ENCODE results near the gene PPFIA2. TPM values are rescaled to one million over a fixed set of nuclear protein-coding genes. Genes with fewer than 3 reads are reported as not detected.
"Not testable (repeated sequence)": the region's sequence is repeated elsewhere in the genome, so short reads cannot be mapped to it uniquely, and the experiment has no call there.

PPFIA2 gene
- total RNA-seq, 1 donor from 2014 or later: not detected

DNA sequence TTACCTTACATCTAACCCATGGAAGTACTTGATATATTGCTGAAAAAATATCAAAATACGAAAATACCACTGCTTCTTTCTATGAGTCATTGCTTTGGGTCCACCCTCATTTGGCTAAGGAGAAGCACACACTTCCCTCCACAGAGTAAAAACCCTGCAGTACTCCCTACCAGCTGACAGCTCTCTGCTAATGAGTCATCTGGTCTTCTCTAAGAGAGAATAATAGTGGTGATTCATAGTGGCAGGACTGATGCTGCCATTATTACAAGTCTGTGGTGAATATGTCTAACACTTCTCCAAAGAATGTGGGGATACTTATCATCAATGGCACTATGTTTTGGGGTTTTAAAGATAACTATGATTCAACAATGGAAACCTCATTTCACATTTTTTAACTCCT, 90.7 kb downstream of the PPFIA2 start:
- peak in 1 of 2 donors; percentile 39 for DNase-seq (ENCODE audit: low read depth in 2 of 2)

DNA sequence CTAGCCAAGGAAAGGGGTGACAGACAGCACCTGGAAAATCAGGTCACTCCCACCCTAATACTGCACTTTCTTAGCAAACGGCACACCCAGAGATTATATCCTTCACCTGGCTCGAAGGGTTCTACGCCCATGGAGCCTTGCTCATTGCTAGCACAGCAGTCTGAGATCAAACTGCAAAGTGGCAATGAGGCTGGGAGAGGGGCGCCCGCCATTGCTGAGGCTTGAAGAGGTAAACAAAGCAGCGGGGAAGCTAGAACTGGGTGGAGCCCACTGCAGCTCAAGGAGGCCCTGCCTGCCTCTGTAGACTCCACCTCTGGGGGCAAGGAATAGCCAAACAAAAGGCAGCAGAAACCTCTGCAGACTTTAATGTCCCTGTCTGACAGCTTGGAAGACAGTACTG, 99.8 kb downstream of the PPFIA2 start:
- not testable (repeated sequence) for DNase-seq (ENCODE audit: low read depth in 2 of 2)

DNA sequence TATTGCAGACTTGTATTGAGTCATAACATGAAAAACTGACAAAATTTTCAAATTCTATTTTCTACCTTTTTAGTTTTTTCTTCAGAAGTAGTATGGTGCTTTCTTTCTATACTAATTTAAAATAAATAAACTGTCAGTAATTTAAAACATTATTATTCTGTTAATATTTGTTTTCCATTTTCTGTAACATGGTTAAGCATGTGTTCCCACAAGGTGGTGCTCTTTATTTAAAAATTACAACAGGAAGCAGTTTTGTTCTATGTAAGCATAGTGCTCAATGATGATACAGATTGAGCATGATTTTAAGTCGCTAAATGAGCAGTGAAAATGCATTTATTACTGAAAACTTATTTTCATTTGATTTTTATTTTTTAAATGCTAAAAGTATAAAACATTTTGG, 114.6 kb downstream of the PPFIA2 start:
- DNase-seq (ENCODE audit: low read depth in 2 of 2): peak; percentile 37 to 44

DNA sequence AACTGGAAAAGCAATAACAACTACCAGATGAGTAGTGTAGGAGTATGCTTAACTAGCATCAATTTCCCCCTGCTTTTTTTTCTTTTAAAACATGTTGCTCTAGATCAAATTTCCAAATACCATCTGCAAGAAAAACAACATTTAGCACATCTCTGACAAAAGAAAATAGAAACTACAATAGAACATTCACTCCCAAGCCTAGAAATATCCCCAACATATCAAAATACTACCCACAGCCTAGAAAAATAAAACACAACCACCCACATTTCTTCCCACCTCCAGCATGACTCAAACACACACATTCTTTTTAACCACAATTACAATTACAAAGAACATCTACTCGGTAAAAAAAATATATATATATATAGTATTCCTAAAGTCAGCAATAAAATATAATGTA, 120.0 kb downstream of the PPFIA2 start:
- DNase-seq (ENCODE audit: low read depth in 2 of 2): no peak

DNA sequence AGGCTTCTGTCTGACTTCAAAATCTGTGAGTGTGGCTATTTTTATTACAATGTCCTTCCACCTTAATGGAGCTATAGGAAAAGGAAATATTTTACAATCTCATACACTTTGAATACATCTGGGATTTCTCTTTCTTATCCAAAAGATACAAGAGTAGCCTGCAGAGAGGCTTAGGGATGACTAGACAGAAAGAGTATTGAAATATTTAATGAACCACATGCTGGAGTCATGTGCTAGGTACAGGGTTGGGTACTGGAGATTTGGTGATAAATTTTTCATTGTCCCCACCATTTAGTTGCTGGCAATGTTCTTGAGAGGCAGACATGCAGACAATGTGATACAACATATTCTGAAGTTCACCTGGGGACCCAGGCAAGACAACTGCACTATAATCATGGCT, 126.0 kb downstream of the PPFIA2 start:
- DNase-seq (ENCODE audit: low read depth in 2 of 2): no peak

DNA sequence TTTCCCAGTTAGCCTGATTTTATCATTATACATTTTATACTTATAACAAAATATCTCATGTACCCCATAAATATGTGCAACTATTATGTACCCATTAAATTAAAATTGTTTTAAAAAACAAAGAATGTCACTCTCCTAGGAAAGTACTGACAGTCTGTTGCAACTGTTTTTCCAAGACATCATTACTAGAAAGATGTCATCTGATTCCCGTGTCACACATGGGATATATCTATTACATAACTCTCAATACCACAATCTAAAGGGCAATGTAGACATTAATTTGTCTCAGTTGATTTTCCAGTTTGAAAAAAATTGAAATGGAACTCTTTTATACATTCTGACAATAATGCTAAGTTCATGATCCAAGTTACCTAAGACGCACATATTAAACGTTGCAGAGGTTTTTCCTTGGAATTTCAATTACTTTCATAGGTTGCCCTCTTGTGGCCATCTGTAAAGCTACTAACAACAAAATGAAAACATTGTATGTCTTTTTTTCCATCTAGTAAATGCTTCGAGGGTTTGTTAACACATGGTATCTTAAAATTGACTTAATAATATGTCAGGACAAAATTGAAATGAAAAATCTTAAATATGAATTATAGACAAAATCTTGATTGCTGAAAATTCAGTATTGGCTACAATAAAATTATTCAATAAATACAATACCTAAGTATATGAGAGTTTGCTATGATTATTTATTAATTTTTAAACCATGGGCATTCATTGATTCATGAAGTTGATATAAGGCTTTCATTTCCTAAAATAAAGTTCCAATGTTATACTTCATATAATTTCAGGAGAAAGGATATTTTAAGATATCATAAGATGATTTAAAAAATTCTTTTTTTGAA, 131.6 kb downstream of the PPFIA2 start:
- DNase-seq (ENCODE audit: low read depth in 2 of 2): peak; percentile 46

DNA sequence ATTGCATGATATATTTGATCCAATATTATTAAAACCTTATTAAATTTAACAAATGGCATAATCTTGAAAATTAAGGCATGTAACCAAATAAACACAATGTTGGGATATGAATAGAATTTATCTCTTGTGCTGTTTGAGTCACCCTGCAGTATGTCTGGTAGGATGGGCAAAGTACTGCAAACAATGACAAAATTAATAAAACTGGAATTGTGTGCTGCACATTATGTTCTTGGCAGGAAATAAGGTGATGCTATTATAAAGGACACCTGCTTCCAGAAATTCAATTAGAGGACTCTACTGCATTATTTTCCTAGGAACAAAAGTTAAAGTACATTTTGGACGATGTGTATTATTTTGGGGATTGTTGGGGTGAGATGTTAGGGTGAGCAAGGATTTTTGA, 132.7 kb downstream of the PPFIA2 start:
- no peak for DNase-seq (ENCODE audit: low read depth in 2 of 2)

DNA sequence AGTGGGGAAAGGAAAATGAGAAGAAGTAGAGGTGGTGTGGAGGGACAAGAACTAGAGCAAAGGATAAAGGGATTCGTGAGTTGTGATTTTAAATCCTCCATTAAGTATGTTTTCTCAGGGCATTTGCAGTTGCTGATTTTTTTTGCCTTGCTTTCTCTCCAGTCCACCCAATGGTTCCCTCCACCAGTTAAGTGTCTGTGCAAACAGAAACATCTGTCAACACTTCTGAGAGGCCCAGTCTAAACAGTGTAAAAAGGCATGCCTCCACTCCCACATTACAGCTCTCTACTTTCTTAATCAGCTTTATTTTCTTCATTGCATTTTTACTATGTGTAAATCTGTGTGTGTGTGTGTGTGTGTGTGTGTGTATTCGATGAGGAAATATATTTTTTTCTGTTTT, 141.2 kb downstream of the PPFIA2 start:
- no peak for DNase-seq (ENCODE audit: low read depth in 2 of 2)

DNA sequence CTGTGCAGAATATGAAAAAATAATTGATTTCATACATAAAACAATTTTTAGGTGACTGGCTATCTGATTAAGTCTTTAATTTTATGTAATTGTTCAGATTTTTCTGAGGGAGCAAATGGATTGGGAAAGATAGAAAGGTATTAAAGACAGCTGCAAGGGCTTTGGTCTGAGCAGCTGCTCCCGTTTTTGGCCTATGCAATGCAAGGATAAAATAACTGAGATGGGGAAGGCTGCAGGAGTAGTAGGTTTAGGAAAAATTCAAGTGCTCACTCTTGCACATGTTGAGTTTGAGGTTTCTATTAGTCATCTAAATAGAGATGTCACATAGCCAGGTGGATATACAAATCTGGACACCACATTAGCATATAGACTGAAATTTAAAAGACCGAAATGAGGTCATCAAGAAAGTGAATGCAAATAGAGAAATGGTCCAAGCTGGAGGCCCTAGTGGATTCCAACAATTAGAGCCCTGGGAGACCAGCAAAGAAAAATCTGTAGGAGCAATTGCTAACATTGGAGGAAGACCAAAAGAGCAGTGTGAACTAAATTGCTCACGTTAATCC, 144.0 kb downstream of the PPFIA2 start:
- DNase-seq (ENCODE audit: low read depth in 2 of 2): no peak

DNA sequence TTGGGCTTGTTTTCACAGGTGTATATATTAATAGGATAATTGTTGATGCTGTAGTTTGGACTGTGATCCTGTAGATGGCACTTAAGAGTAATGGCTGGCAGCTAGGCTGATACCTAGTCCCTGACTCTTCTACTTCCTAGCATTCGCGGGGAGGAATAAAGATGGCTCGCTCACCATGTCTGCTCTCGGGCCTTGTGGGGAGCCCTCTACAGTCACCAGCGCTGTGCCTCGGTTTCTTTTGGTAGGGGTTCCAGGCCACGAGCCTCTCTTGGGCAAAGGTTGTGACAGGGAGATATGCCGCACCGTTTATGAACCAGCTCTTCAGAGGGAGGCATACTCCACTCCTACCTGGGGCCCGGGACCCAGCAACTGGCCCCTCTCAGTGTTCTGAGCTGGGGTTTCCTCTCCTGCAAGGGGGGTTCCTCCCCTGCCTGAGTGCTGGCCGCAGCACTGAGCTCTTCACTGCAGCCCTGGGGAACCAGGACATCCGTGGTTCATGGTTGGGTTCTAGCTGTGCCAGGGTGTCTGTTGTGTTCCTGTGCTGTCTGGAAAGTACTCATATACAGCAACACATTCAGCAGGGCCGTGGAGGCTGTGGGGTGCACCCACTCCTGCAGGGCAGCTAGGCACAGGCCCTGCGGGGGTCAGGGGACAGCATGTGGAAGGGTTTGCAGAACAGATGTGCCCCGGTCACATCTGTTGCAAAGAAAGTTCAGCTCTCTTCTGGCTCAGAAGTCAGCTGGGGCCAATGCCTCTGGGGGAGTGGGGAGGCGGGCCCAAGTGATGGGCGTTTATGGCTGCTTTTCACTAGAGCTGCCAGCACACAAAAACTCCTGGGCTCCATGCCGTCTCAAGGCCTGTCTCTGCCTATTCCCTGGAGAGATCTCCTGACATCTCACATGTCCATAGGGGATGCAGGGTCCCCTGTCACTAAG, 147.9 kb downstream of the PPFIA2 start:
- peak; percentile 6 to 17 for DNase-seq (ENCODE audit: low read depth in 2 of 2)

DNA sequence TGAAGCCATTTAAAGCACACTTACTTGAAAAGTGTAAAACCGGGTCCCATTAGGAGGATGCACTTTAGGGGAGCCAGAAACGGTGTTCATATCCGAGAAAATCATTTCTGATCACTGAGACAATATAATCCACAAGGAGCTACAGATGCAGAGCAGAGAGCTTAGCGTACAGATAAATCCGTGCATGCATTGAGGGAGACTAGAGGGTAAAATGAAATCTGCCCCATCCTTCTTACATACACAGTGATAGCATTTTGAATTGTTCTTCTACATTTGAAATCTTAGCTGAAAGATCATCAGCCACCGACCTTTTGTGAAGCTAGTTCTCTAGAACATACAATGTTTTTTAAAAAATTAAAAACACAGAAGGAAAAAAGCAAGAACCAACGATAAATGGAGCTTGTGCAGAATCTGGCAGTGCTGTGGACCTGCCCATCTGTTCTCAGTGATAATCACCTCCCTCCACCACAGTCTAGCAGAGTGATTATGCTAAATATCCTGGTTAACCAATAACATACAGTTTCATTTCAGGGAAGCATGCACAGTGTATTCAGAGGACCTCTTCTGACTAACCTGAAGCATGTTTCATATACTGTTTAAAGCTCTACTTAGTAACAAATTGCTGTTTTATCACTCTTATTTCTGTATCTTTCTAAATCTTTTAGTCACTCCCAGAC, 161.1 kb downstream of the PPFIA2 start:
- DNase-seq (ENCODE audit: low read depth in 2 of 2): no peak

DNA sequence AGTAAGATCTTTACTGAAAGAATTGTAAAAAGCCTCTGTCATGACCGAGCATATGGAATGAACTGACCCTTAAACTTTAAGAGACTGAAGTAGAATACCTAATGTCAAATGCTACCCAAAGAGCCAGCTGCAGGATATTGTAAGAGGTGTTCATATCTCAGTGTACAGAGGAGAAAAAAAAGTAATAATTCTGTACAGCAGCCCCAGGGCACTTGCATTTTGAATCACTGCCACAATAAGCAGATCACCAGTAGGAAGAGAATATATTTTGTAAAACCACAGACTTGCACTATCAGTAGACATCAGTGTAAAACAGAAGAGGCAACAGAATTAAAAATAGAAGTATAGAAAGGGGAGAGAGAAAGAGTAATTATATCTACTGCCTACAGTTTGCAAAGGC, 162.6 kb downstream of the PPFIA2 start:
- no peak for DNase-seq (ENCODE audit: low read depth in 2 of 2)

DNA sequence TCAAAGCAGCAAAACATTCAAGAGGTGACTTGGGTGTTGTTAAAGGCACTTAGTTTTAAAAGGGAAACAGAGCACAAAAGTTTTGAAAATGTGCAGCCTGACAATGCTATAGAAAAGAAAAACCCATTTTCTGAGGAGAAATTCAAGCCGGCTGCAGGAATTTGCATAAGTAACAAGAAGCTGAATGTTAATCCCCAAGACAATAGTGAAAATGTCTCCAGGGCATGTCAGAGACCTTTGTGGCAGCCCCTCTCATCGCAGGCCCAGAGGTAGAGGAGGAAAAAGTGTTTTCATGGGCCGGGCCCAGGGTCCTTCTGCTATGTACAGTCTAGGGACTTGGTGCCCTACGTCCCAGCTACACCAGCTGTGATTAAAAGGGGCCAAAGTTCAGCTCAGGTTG, 167.9 kb downstream of the PPFIA2 start:
- no peak for DNase-seq (ENCODE audit: low read depth in 2 of 2)

DNA sequence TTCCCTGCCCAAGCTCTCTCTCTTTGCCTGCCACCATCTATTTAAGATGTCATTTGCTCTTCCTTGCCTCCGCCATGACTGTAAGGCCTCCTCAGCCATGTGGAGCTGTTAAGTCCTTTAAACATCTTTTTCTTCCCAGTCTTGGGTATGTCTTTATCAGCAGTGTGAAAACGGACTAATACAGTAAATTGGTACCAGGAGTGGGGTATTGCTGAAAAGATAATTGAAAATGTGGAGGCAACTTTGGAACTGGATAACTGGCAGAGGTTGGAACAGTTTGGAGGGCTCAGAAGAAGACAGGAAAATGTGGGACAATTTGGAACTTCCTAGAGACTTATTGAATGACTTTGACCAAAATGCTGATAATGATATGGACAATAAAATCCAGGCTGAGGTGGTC, 168.4 kb downstream of the PPFIA2 start:
- not testable (repeated sequence) for DNase-seq (ENCODE audit: low read depth in 2 of 2)

DNA sequence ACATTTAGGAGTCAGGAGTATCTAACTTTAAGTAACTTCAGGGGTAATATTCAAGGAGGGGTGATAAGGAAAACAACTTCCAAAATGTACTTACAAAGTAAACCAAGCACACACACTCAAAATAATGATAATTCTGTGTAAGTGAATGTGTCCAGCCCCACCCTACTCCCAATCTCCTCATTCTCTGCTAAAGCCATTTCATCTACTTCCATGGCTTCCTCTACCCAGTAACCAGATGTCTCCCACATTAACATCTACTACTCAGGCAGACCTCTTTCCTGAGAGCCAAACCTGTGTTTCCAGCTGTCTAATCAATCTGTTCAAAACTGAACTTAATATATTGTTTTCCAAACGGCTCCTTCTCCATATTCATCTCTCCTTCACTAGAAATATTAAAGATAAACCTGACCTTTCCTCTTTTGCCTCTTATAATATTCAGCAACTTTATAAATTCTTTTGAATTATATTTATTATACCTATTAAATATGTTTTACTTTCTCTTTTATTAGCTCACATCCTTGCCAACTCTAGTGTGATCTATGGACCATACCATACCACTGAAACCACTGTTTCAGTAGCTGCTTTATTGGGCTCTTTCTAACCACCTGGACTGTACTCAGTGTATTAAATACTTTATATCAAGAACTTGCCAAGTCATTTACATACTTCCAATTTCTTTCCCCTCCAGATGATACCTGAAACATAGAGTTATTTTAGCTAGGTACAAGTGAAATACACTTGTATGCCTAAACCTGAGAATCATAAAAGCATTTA, 170.7 kb downstream of the PPFIA2 start:
- no peak for DNase-seq (ENCODE audit: low read depth in 2 of 2)

DNA sequence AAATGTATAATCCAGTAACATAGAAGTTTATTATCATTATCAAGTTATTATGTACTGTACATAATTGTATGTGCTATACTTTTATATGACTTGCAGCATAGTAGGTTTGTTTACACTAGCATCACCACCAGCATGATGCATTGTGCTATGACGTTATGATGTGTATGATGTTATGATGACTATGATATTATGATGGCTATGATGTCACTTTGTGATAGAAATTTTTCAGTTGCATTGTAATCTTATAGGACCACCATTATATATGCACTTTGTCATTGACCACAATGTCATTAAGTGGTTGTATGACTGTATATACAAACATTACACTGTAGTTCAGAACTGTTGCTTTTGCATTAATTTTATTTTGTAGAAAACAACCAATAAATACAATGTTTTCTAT, 173.4 kb downstream of the PPFIA2 start:
- no peak for DNase-seq (ENCODE audit: low read depth in 2 of 2)

DNA sequence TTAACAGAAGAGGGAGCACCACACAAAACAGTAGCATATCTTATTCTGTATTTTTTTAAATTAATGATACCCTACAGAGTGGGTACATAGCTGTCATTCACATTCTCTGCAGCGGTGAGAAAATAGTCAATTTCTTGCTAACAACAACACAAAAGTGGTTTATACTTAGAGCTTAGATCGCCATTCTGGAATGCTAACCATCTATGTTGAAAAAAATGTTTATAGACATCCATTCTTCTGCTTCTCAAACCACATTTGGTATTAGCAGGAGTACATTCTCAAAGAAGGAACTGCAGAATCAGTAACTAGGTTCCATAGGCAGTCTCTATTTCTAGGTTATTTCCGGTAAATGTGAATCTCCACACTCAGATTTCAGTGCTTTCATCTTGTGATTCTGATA, 185.9 kb downstream of the PPFIA2 start:
- no peak for DNase-seq (ENCODE audit: low read depth in 2 of 2)

DNA sequence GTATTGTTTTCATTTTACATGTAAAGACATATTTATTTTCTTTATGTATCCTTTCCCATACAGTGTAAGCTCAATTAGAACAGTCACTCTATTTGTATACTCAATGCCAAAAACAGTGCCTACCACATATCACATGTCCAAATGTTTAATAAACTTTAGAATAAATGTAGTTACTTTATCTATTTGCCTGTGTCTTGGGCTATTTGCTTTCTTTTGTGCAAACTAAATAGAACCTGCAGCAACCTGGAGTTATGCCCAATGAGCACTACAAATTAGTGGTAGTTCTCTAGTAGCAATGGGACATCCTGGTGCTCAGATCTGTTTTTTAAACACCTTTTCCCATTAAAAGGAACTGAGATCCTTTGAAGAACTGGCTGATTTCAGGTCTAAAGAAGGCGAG, 186.7 kb downstream of the PPFIA2 start:
- no peak for DNase-seq (ENCODE audit: low read depth in 2 of 2)

DNA sequence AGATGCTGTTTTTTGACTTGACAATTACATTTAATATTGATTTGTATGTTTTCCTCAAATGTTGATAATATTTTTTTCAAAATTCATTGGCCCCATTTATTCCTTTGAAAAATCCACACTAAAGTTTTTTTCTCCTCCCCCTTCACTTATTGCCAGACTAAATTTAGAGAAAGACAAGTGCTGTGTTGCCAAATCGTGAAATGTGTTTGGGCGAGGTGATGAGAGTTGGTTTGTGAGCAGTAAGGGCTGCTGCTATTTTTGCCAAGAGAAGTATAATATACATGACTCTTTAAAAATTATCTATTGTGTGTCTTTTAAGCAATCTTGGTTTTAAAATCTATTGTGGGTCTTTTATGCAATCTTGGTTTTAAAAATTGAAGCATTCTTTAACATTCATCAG, 188.9 kb downstream of the PPFIA2 start:
- DNase-seq (ENCODE audit: low read depth in 2 of 2): no peak

DNA sequence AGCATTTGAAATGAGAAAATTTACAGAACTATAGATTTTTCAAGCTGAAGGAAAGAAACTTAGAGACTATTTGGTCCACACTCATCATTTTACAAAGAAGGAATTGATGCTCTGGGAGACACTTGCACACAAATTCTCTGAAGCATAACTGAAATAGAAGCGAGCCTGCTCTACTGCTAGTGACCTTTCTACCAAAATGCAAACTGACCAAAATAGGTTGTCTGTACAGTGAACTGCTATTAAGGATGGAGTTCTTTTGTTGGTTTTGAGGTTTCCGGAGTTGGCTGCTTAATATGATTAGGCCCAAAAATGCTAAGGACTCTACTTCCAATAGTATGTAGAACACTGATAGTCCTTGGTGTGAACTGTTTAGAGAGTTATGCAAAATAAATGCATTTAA, 194.9 kb downstream of the PPFIA2 start:
- no peak for DNase-seq (ENCODE audit: low read depth in 2 of 2)

DNA sequence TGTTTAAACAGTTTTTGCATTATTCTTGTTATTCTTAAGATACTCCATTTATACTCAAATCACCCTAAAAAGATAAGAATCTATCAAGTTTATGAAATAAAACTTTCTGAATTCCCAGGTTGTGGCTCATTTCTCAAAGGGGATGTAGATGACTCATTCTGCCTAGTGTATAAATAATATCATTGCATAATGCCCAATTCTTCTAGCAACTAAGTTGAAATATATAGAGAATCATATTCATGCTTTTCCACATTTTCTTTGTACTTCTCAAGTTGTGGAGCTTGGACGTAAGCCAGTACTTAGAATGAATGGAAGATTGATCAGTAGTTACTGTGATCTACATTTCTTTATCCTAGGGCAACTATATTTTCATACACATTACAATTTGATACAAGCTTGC, 201.1 kb downstream of the PPFIA2 start:
- DNase-seq (ENCODE audit: low read depth in 2 of 2): peak in 1 of 2 donors; percentile 1
